Testis (tissue), 3 donors: ENCODE measurements around the gene MAML3. TPM values are rescaled to one million over a fixed set of nuclear protein-coding genes. Genes with fewer than 3 reads are reported as not detected.

Experiments used
- DNase-seq: peaks from one replicate; pipeline ENCODE4 v3.0.0-alpha.2; 2019
- H3K27ac ChIP-seq, 2 donors: fragments of 200-600 bp; sonication (generic); one replicate each; pipeline ENCODE4 v1.5.1; 2019
- H3K27me3 ChIP-seq: fragments of 200-600 bp; sonication (generic); one replicate; pipeline ENCODE4 v1.5.1; 2019
- H3K36me3 ChIP-seq: fragments of 200-600 bp; sonication (generic); one replicate; pipeline ENCODE4 v1.5.1; 2017; ENCODE audit warnings: low read depth; ENCODE audit errors: missing control alignments
- H3K4me1 ChIP-seq: fragments of 200-600 bp; sonication (generic); one replicate; pipeline ENCODE4 v1.5.1; 2019
- H3K4me3 ChIP-seq, 2 donors: fragments of 200-600 bp; sonication (generic); one replicate each; pipeline ENCODE4 v1.5.1; 2017 to 2019
- H3K9me3 ChIP-seq: fragments of 200-600 bp; sonication (generic); one replicate; pipeline ENCODE4 v1.5.1; 2017
- POLR2A ChIP-seq: fragments of 450-650 bp; IDR thresholded peaks from one replicate; pipeline ENCODE4 v1.6.1; 2017; ENCODE audit warnings: antibody characterized with exemption, mild to moderate bottlenecking, moderate library complexity
- WGBS, 2 donors: methylation state at CpG; one replicate each; pipeline ENCODE4 v1.1.5; 2018; 5-methylcytosine and 5-hydroxymethylcytosine counted together
- intact Hi-C: fragments of 100-400 bp; cut with DNase I; formaldehyde crosslinking; loops from one replicate; pipeline ENCODE4 v1.15.1; 2023; ENCODE audit warnings: low total_unique reads
- polyA plus RNA-seq: library from polyadenylated mRNA; stranded (reverse); fragments of 350-450 nt; fragmentation: Illumina TruSeq; extraction: RNeasy Lipid Tissue Mini Kit (QIAGEN cat#74804); gene quantifications from one replicate; pipeline ENCODE4 v1.2.3, GENCODE V29; 2014; ENCODE audit warnings: low read depth, low replicate concordance; ENCODE audit not compliant: insufficient read depth
- total RNA-seq, 2 donors: library from RNA; depleted of rRNA; stranded (reverse); fragments of >200 nt; gene quantifications; one replicate each; pipeline ENCODE4 v1.2.3, GENCODE V29; 2016
- TF ChIP-seq, protein P1 (sequence below), 3 experiments: fragments of 450-650 bp in 2 of 3; fragments of 200-600 bp in 1 of 3; sonication (generic) in 1 of 3; IDR thresholded peaks; one replicate each; pipeline ENCODE4 v1.5.1; 2016 to 2019; ENCODE audit warnings: antibody characterized with exemption in 3 of 3, mild to moderate bottlenecking in 2 of 3, moderate library complexity in 1 of 3

MAML3 gene
- total and polyA plus RNA-seq, 3 donors from 2014 or later, result 7.6 to 21.2 (median 18.8) TPM

DNA sequence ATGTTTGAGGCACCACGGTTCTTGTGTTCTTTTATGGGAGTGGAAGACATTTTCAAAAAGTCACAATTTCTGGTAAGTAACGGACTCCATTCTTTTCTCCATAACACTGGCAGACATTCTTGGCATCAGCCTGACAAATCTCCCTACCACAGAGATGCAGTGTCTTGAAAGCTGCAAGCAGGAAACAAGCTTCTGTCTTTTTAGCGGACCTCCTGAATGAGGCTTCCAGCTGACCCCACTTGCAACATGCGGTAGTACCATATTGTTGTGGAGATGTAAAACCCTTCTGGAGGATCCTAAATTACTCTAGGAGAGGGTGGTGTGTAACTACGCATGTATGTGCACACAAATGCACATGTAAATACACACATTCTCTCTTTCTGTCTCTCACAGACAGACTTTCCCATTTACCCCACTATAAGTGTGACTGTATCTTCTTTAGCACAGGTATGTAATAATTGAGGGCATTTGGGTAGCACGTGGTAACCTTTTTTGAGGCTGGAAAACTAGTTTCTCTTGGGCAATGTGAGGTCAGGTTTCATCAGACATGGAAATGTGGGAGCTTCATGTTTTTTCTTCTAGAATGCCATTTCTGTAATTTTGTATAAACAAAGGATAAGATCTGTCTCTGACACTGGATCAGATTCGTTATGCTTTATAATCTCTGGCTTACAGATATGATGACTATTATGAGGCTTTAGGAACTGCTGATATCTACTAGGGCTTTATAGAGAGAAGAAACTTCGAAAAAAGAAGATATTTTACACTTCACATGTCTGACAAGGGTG lies 358.3 kb downstream of the MAML3 start:
- 87 to 89% methylated on average over 8 of the region's 8 CpGs for WGBS, 2 donors
- DNase-seq, result no peak

GRCh38 chr4:139794158-139794954 lies 359.6 kb downstream of the MAML3 start:
- H3K27ac ChIP-seq, result no peak overlapping the region
- no peak overlapping the region for H3K4me3 ChIP-seq
- no peak for DNase-seq
- H3K9me3 ChIP-seq, result no peaks in the 10 kb centered on the region
- 49 to 57% methylated on average over 3 of the region's 3 CpGs for WGBS, 2 donors
- no peaks in the 10 kb centered on the region for H3K36me3 ChIP-seq
- no peak for TF ChIP-seq POLR2A
- TF ChIP-seq, protein P1, sequence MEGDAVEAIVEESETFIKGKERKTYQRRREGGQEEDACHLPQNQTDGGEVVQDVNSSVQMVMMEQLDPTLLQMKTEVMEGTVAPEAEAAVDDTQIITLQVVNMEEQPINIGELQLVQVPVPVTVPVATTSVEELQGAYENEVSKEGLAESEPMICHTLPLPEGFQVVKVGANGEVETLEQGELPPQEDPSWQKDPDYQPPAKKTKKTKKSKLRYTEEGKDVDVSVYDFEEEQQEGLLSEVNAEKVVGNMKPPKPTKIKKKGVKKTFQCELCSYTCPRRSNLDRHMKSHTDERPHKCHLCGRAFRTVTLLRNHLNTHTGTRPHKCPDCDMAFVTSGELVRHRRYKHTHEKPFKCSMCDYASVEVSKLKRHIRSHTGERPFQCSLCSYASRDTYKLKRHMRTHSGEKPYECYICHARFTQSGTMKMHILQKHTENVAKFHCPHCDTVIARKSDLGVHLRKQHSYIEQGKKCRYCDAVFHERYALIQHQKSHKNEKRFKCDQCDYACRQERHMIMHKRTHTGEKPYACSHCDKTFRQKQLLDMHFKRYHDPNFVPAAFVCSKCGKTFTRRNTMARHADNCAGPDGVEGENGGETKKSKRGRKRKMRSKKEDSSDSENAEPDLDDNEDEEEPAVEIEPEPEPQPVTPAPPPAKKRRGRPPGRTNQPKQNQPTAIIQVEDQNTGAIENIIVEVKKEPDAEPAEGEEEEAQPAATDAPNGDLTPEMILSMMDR (IDR thresholded peaks at IDR 0.05), result no peak
- intact Hi-C loops, result no loop called here
- no peaks in the 10 kb centered on the region for H3K27me3 ChIP-seq
- peaks cover 5% of the 10 kb centered on the region for H3K4me1 ChIP-seq

More for the DNA sequence above, 358.3 kb downstream of the MAML3 start:
- Histone ChIP-seq H3K4me3 (no peak overlapping the region), H3K4me1 (peaks cover 10% of the 10 kb centered on the region), H3K27ac (no peak overlapping the region), H3K36me3 (no peaks in the 10 kb centered on the region), H3K27me3 (no peaks in the 10 kb centered on the region), H3K9me3 (no peaks in the 10 kb centered on the region)
- intact Hi-C loops, result no loop called here
- TF ChIP-seq, protein P1 (IDR thresholded peaks at IDR 0.05), result no peak
- TF ChIP-seq POLR2A, result no peak

DNA sequence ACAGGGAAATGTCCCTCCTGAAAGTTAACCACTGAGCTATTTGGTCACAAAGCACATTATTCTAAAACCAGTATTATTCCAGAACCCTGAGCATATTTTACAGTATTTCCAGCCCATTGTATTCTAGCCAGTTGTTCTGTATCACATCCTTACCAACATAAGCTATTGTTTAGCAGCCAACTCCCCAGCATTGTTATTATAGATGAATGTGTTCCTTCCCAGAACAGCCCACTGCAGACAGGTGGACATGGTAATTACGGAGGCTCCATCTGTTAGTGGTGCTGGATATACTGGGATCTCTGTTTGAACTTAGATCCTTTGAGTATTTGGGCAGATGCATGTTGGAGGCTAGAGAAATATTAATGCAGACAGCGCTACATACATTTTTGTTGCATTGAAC lies 362.3 kb downstream of the MAML3 start:
- Histone ChIP-seq H3K4me1 (no peaks in the 10 kb centered on the region), H3K27ac (no peak overlapping the region), H3K27me3 (no peaks in the 10 kb centered on the region), H3K9me3 (no peaks in the 10 kb centered on the region), H3K36me3 (no peaks in the 10 kb centered on the region), H3K4me3 (no peak overlapping the region)
- DNase-seq, result no peak
- intact Hi-C loops, result no loop called here
- 96 to 100% methylated on average over 2 of the region's 2 CpGs for WGBS, 2 donors
- TF ChIP-seq, protein P1 (IDR thresholded peaks at IDR 0.05), result no peak
- TF ChIP-seq POLR2A, result no peak

DNA sequence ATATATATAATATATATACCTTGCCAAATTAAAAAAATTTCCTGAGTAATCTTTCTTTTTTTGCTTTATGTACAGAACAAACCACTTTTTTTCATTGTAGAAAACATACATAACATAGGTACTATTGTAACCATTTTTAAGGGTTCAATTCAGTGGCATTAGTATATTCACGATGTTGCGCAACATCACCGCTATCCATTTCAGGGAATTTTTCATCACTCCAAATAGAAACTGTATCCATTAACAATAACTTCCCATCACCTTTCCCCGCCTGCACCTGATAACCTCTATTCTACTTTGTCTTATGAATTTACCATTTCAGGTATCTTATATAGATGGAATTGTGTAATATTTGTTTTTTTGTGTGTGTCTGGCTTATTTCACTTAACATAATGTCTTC lies 363.7 kb downstream of the MAML3 start:
- H3K4me1 ChIP-seq, result no peaks in the 10 kb centered on the region
- H3K4me3 ChIP-seq, result no peak overlapping the region
- 93 to 95% methylated on average over 4 of the region's 4 CpGs for WGBS, 2 donors
- no peak for DNase-seq
- no peak for TF ChIP-seq POLR2A
- TF ChIP-seq, protein P1 (IDR thresholded peaks at IDR 0.05), result no peak
- intact Hi-C loops, result no loop called here
- H3K36me3 ChIP-seq, result no peaks in the 10 kb centered on the region
- no peak overlapping the region for H3K27ac ChIP-seq
- no peaks in the 10 kb centered on the region for H3K9me3 ChIP-seq
- H3K27me3 ChIP-seq, result no peaks in the 10 kb centered on the region
